Fibroblast of lung (primary cell): ENCODE measurements around the gene ADAMTS6. TPM values are rescaled to one million over a fixed set of nuclear protein-coding genes. Genes with fewer than 3 reads are reported as not detected.

Experiments used
- DNase-seq, 2 donors: peaks; one replicate each; pipeline versions ENCODE4 v3.0.0 to v3.0.0-alpha.2; 2010; ENCODE audit warnings: low read depth in 2 of 2
- H2AFZ ChIP-seq: 2 replicates; pipeline ENCODE4 v1.5.1; 2012; ENCODE audit warnings: low read length, control low read depth, inconsistent platforms
- H3K27ac ChIP-seq: 2 replicates; pipeline ENCODE4 v1.5.1; 2011; ENCODE audit warnings: low read length, control low read depth; ENCODE audit not compliant: insufficient read depth
- H3K27me3 ChIP-seq: 2 replicates; pipeline ENCODE4 v1.5.1; 2011; ENCODE audit warnings: mild to moderate bottlenecking, low read length; ENCODE audit not compliant: control insufficient read depth, insufficient read depth
- H3K36me3 ChIP-seq: 2 replicates; pipeline ENCODE4 v1.5.1; 2011; ENCODE audit warnings: low read length; ENCODE audit not compliant: control insufficient read depth, insufficient read depth
- H3K4me1 ChIP-seq: 2 replicates; pipeline ENCODE4 v1.5.1; 2011; ENCODE audit warnings: low read length; ENCODE audit not compliant: control insufficient read depth, insufficient read depth; ENCODE audit errors: extremely low read depth
- H3K4me2 ChIP-seq: 2 replicates; pipeline ENCODE4 v1.5.1; 2011; ENCODE audit warnings: low read length, control low read depth; ENCODE audit not compliant: insufficient read depth; ENCODE audit errors: extremely low read depth
- H3K4me3 ChIP-seq, 4 experiments: fragments of 200-600 bp in 1 of 4; sonication (generic) in 1 of 4; replicated peaks in 1 of 4; 2 replicates each; pipeline ENCODE4 v1.5.1; 2011 to 2016; ENCODE audit warnings: low read length in 4 of 4, low read depth in 3 of 4, mild to moderate bottlenecking in 3 of 4, control low read depth in 2 of 4, inconsistent platforms in 1 of 4, mixed read lengths in 1 of 4; ENCODE audit not compliant: insufficient read depth in 1 of 4; ENCODE audit errors: control extremely low read depth in 1 of 4
- H3K79me2 ChIP-seq: 2 replicates; pipeline ENCODE4 v1.5.1; 2012; ENCODE audit warnings: mild to moderate bottlenecking, low read length, inconsistent platforms; ENCODE audit not compliant: control insufficient read depth, insufficient read depth
- H3K9ac ChIP-seq: 2 replicates; pipeline ENCODE4 v1.5.1; 2011; ENCODE audit warnings: mild to moderate bottlenecking, low read length, control low read depth; ENCODE audit not compliant: insufficient read depth
- H3K9me3 ChIP-seq: 2 replicates; pipeline ENCODE4 v1.5.1; 2012; ENCODE audit warnings: low read depth, low read length; ENCODE audit not compliant: control insufficient read depth, insufficient read depth
- H4K20me1 ChIP-seq: 2 replicates; pipeline ENCODE4 v1.5.1; 2011; ENCODE audit warnings: low read length; ENCODE audit not compliant: control insufficient read depth, insufficient read depth; ENCODE audit errors: extremely low read depth
- CTCF ChIP-seq, 2 donors: IDR thresholded peaks in 1 of 2; conservative IDR thresholded peaks in 1 of 2; 1 replicate in 1 of 2; 2 replicates in 1 of 2; pipeline ENCODE4 v1.5.1; 2011 to 2012; ENCODE audit warnings: low read length in 2 of 2, control low read depth in 1 of 2, inconsistent platforms in 1 of 2, low read depth in 1 of 2, mild to moderate bottlenecking in 1 of 2
- EZH2 ChIP-seq: IDR thresholded peaks from 2 replicates; pipeline ENCODE4 v1.5.1; 2012; ENCODE audit warnings: low read length, control low read depth, mild to moderate bottlenecking; ENCODE audit errors: missing control alignments
- polyA plus RNA-seq, 2 donors: library from polyadenylated mRNA; depleted of rRNA in 1 of 2; stranded (reverse) in 1 of 2; unstranded in 1 of 2; fragments of >200 nt; gene quantifications; 2 replicates each; pipeline ENCODE4 v1.2.1, GENCODE V29; 2011 to 2012; ENCODE audit warnings: missing spikeins in 1 of 2
- total RNA-seq: library from RNA; depleted of rRNA; stranded (reverse); fragments of >200 nt; gene quantifications from 2 replicates; pipeline ENCODE4 v1.2.1, GENCODE V29; 2014

ADAMTS6 gene
- total and polyA plus RNA-seq, 2 donors (not counting 1 experiment from before 2014, with no cell fraction given): 7.5 to 45.2 TPM

DNA sequence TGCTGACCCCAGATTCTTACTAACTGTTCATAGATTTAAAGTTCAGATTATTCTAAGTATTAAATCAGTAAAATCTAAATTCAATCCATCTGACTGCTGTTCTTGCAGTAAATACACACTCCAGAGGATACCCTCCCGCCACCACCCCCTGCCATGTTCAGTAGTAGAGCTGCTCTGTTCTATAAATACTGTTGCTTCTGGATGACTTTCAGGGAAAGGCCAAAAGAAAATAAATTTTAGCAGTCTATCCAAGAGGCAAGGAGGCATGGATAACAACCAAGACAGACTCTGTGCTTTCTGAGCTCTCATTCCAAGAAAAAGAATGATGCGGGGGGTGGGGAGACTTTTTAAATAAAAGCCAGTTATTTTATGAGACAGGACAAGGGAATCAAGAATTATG, 115.1 kb downstream of the ADAMTS6 start:
- Histone ChIP-seq H4K20me1 (no peaks in the 10 kb centered on the region), H2AFZ (peak overlapping the region; percentile 20), H3K79me2 (no peaks in the 10 kb centered on the region), H3K4me3 (no peak overlapping the region), H3K4me1 (peaks cover 6% of the 10 kb centered on the region), H3K36me3 (no peaks in the 10 kb centered on the region), H3K9ac (no peak overlapping the region), H3K9me3 (no peaks in the 10 kb centered on the region), H3K4me2 (no peak overlapping the region), H3K27me3 (no peaks in the 10 kb centered on the region), H3K27ac (no peak overlapping the region)
- peak in 1 of 2 donors; percentile 12 for DNase-seq
- TF ChIP-seq EZH2 (no peak), CTCF (conservative IDR thresholded peaks at IDR 0.05 in 1 of 2, IDR thresholded peaks at IDR 0.05 in 1 of 2; ENCODE audit: low read depth in 1 of 2, low read length in 2 of 2) (no peak)

- Histone ChIP-seq H3K9ac (no peak overlapping the region), H3K27ac (peak overlapping the region; percentile 60), H3K27me3 (no peaks in the 10 kb centered on the region), H3K36me3 (no peaks in the 10 kb centered on the region), H3K4me3 (no peak overlapping the region), H3K4me2 (peak overlapping the region; percentile 37), H3K4me1 (peaks cover 6% of the 10 kb centered on the region), H4K20me1 (no peaks in the 10 kb centered on the region), H2AFZ (peak overlapping the region; percentile 49), H3K79me2 (no peaks in the 10 kb centered on the region), H3K9me3 (no peaks in the 10 kb centered on the region)
- TF ChIP-seq CTCF (conservative IDR thresholded peaks at IDR 0.05 in 1 of 2, IDR thresholded peaks at IDR 0.05 in 1 of 2; ENCODE audit: low read depth in 1 of 2, low read length in 2 of 2): no peak
- TF ChIP-seq EZH2: no peak
- DNase-seq: peak; percentile 7 to 44
These were observed 116.8 kb downstream of the ADAMTS6 start for GRCh38 chr5:65364907-65365306.

DNA sequence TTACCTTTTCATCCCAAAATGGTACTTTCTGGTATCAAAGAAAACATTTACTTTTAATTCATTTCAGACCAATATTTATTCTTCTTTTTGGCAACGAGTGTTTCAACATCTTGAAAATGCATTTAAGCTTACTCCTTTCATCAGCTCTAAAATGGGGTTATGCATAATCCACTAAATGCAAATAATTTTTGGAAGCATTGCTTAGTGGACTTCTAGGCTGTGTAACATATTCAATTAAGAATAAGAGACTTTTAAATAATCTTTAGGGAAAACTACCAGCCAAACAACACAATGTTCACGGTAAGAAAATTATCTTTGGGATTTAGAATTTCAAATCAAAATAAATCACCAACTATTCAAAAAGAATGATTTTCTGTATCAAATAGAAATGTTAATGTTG, 118.2 kb downstream of the ADAMTS6 start:
- Histone ChIP-seq H3K4me3 (no peak overlapping the region), H3K79me2 (no peaks in the 10 kb centered on the region), H3K27ac (no peak overlapping the region), H3K4me1 (peaks cover 6% of the 10 kb centered on the region), H3K27me3 (no peaks in the 10 kb centered on the region), H4K20me1 (no peaks in the 10 kb centered on the region), H3K4me2 (peak overlapping the region; percentile 39), H3K9ac (no peak overlapping the region), H2AFZ (no peak overlapping the region), H3K9me3 (no peaks in the 10 kb centered on the region), H3K36me3 (no peaks in the 10 kb centered on the region)
- TF ChIP-seq EZH2: no peak
- no peak for TF ChIP-seq CTCF (conservative IDR thresholded peaks at IDR 0.05 in 1 of 2, IDR thresholded peaks at IDR 0.05 in 1 of 2; ENCODE audit: low read depth in 1 of 2, low read length in 2 of 2)
- no peak for DNase-seq
